ENCODE data around the gene EFNA3. TPM values are rescaled to one million over a fixed set of nuclear protein-coding genes. Genes with fewer than 3 reads are reported as not detected.

The EFNA3 gene
- total RNA-seq, 2 experiments from 2014 or later: 0.22 to 0.47 TPM

GRCh38 chr1:155124503-155125463, 46.1 kb downstream of the EFNA3 start:
- no peak overlapping the region for H3K4me3 ChIP-seq (ENCODE audit: low read length)
- H3K36me3 ChIP-seq (ENCODE audit: insufficient read depth, low read length): no peaks in the 10 kb centered on the region
- H3K36me3 Mint-ChIP-seq (ENCODE audit: low read depth): no peaks in the 10 kb centered on the region
- no peaks in the 10 kb centered on the region for H3K9me3 ChIP-seq (ENCODE audit: control insufficient read depth in 1 of 2, insufficient read depth in 1 of 2, low read length in 2 of 2)
- H3K27ac ChIP-seq (ENCODE audit: low read depth in 1 of 2, low read length in 2 of 2): no peak overlapping the region
- H3K4me1 Mint-ChIP-seq (ENCODE audit: low read depth): peaks cover 27% of the 10 kb centered on the region
- peaks cover 36% of the 10 kb centered on the region for H3K4me1 ChIP-seq (ENCODE audit: insufficient read depth, low read length)
- CTCF ChIA-PET: no interaction called here
- POLR2A ChIA-PET: no interaction called here
- no peak overlapping the region for H3K27ac Mint-ChIP-seq
- intact Hi-C loops (cut with DNase I, micrococcal nuclease): loop anchor here (5.0 kb wide), 2 partner anchors 32 to 43 kb away; no protein-coding TSS in a partner anchor
- DNase-seq: no peak
- peaks cover 28% of the 10 kb centered on the region for H3K27me3 Mint-ChIP-seq
- peak overlapping the region; percentile 15 for H3K4me3 Mint-ChIP-seq
- ATAC-seq (ENCODE audit: poor library complexity): no peak
- peaks cover 7 to 15% of the 10 kb centered on the region in 2 experiments for H3K27me3 ChIP-seq (ENCODE audit: control insufficient read depth in 1 of 2, insufficient read depth in 2 of 2, low read length in 2 of 2)
- no peaks in the 10 kb centered on the region for H3K9me3 Mint-ChIP-seq
- TF ChIP-seq CTCF (IDR thresholded peaks at IDR 0.05): no peak

GRCh38 chr1:155125511-155125945, 46.9 kb downstream of the EFNA3 start:
- no peak overlapping the region for H3K27ac Mint-ChIP-seq
- POLR2A ChIA-PET: interaction anchor here (1.9 kb wide), 1 partner anchor 10 kb away, joined by 10 read pairs; the partner anchor contains the start of gene SLC50A1
- H3K4me1 ChIP-seq (ENCODE audit: insufficient read depth, low read length): peaks cover 41% of the 10 kb centered on the region
- DNase-seq (no peak), ATAC-seq (ENCODE audit: poor library complexity) (no peak)
- H3K4me1 Mint-ChIP-seq (ENCODE audit: low read depth): peaks cover 35% of the 10 kb centered on the region
- H3K36me3 ChIP-seq (ENCODE audit: insufficient read depth, low read length): no peaks in the 10 kb centered on the region
- no peaks in the 10 kb centered on the region for H3K9me3 ChIP-seq (ENCODE audit: control insufficient read depth in 1 of 2, insufficient read depth in 1 of 2, low read length in 2 of 2)
- no peak for TF ChIP-seq CTCF (IDR thresholded peaks at IDR 0.05)
- intact Hi-C loops (cut with DNase I, micrococcal nuclease): loop anchor here (5.0 kb wide), 2 partner anchors 33 to 42 kb away; no protein-coding TSS in a partner anchor
- peaks cover 31% of the 10 kb centered on the region for H3K27me3 Mint-ChIP-seq
- CTCF ChIA-PET: interaction anchor here (1.2 kb wide), 1 partner anchor 34 kb away, joined by 5 read pairs; no protein-coding TSS in a partner anchor
- peaks cover 7 to 15% of the 10 kb centered on the region in 2 experiments for H3K27me3 ChIP-seq (ENCODE audit: control insufficient read depth in 1 of 2, insufficient read depth in 2 of 2, low read length in 2 of 2)
- H3K4me3 Mint-ChIP-seq: peak overlapping the region; percentile 74
- H3K36me3 Mint-ChIP-seq (ENCODE audit: low read depth): peaks cover 2% of the 10 kb centered on the region
- no peak overlapping the region for H3K27ac ChIP-seq (ENCODE audit: low read depth in 1 of 2, low read length in 2 of 2)
- H3K4me3 ChIP-seq (ENCODE audit: low read length): no peak overlapping the region
- H3K9me3 Mint-ChIP-seq: no peaks in the 10 kb centered on the region

GRCh38 chr1:155125946-155126555, 47.4 kb downstream of the EFNA3 start:
- H3K4me3 ChIP-seq (ENCODE audit: low read length): no peak overlapping the region
- no peaks in the 10 kb centered on the region for H3K36me3 ChIP-seq (ENCODE audit: insufficient read depth, low read length)
- H3K36me3 Mint-ChIP-seq (ENCODE audit: low read depth): peaks cover 7% of the 10 kb centered on the region
- no peak overlapping the region for H3K27ac Mint-ChIP-seq
- POLR2A ChIA-PET: interaction anchor here (1.9 kb wide), 1 partner anchor 10 kb away, joined by 10 read pairs; the partner anchor contains the start of gene SLC50A1
- intact Hi-C loops (cut with DNase I, micrococcal nuclease): loop anchor here (5.0 kb wide), 2 partner anchors 34 to 41 kb away; no protein-coding TSS in a partner anchor
- H3K27me3 Mint-ChIP-seq: peaks cover 34% of the 10 kb centered on the region
- H3K4me1 Mint-ChIP-seq (ENCODE audit: low read depth): peaks cover 38% of the 10 kb centered on the region
- CTCF ChIA-PET: interaction anchor here (1.2 kb wide), 1 partner anchor 34 kb away, joined by 5 read pairs; no protein-coding TSS in a partner anchor
- H3K4me1 ChIP-seq (ENCODE audit: insufficient read depth, low read length): peaks cover 41% of the 10 kb centered on the region
- DNase-seq: no peak
- H3K27ac ChIP-seq (ENCODE audit: low read depth in 1 of 2, low read length in 2 of 2): no peak overlapping the region
- peaks cover 7 to 15% of the 10 kb centered on the region in 2 experiments for H3K27me3 ChIP-seq (ENCODE audit: control insufficient read depth in 1 of 2, insufficient read depth in 2 of 2, low read length in 2 of 2)
- no peaks in the 10 kb centered on the region for H3K9me3 ChIP-seq (ENCODE audit: control insufficient read depth in 1 of 2, insufficient read depth in 1 of 2, low read length in 2 of 2)
- TF ChIP-seq CTCF (IDR thresholded peaks at IDR 0.05): no peak
- H3K4me3 Mint-ChIP-seq: peak overlapping the region; percentile 74
- ATAC-seq (ENCODE audit: poor library complexity): no peak
- H3K9me3 Mint-ChIP-seq: no peaks in the 10 kb centered on the region

Data from CD4-positive, alpha-beta T cell (primary cell).